Gastroesophageal sphincter (tissue), 3 donors: Measurements from ENCODE around the gene GALNT10.

ENCODE experiments used
- EP300 ChIP-seq: sonication (generic); formaldehyde crosslinking; IDR thresholded peaks from one replicate; pipeline ENCODE4 v1.6.1; 2017; ENCODE audit warnings: antibody characterized with exemption, mild to moderate bottlenecking
- POLR2A ChIP-seq, 2 donors: fragments of 450-650 bp; IDR thresholded peaks; one replicate each; pipeline ENCODE4 v1.6.1; 2017; ENCODE audit warnings: antibody characterized with exemption in 2 of 2, mild to moderate bottlenecking in 2 of 2, moderate library complexity in 1 of 2
- POLR2AphosphoS5 ChIP-seq: sonication (generic); formaldehyde crosslinking; IDR thresholded peaks from one replicate; pipeline ENCODE4 v1.6.1; 2017; ENCODE audit warnings: antibody characterized with exemption
- TF ChIP-seq, protein P1 (sequence below), 4 experiments: fragments of 200-600 bp in 2 of 4; fragments of 450-650 bp in 2 of 4; sonication (generic) in 1 of 4; IDR thresholded peaks; one replicate each; pipeline ENCODE4 v1.5.1; 2017 to 2019; ENCODE audit warnings: antibody characterized with exemption in 4 of 4, mild to moderate bottlenecking in 2 of 4, moderate library complexity in 2 of 4

- TF ChIP-seq, protein P1, sequence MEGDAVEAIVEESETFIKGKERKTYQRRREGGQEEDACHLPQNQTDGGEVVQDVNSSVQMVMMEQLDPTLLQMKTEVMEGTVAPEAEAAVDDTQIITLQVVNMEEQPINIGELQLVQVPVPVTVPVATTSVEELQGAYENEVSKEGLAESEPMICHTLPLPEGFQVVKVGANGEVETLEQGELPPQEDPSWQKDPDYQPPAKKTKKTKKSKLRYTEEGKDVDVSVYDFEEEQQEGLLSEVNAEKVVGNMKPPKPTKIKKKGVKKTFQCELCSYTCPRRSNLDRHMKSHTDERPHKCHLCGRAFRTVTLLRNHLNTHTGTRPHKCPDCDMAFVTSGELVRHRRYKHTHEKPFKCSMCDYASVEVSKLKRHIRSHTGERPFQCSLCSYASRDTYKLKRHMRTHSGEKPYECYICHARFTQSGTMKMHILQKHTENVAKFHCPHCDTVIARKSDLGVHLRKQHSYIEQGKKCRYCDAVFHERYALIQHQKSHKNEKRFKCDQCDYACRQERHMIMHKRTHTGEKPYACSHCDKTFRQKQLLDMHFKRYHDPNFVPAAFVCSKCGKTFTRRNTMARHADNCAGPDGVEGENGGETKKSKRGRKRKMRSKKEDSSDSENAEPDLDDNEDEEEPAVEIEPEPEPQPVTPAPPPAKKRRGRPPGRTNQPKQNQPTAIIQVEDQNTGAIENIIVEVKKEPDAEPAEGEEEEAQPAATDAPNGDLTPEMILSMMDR (IDR thresholded peaks at IDR 0.05): no peak
- TF ChIP-seq EP300: no peak
- TF ChIP-seq POLR2A (IDR thresholded peaks at IDR 0.05): no peak
- TF ChIP-seq POLR2AphosphoS5: no peak
Observed at GRCh38 chr5:154199671-154200220, 9.2 kb downstream of the GALNT10 start.
